Fibroblast of peridontal ligament (primary cell): ENCODE results near the gene GAS2L2.

Experiments
- DNase-seq: peaks from one replicate; pipeline ENCODE4 v3.0.0-alpha.2; 2010; ENCODE audit errors: extremely low read depth

Gene GAS2L2

DNA sequence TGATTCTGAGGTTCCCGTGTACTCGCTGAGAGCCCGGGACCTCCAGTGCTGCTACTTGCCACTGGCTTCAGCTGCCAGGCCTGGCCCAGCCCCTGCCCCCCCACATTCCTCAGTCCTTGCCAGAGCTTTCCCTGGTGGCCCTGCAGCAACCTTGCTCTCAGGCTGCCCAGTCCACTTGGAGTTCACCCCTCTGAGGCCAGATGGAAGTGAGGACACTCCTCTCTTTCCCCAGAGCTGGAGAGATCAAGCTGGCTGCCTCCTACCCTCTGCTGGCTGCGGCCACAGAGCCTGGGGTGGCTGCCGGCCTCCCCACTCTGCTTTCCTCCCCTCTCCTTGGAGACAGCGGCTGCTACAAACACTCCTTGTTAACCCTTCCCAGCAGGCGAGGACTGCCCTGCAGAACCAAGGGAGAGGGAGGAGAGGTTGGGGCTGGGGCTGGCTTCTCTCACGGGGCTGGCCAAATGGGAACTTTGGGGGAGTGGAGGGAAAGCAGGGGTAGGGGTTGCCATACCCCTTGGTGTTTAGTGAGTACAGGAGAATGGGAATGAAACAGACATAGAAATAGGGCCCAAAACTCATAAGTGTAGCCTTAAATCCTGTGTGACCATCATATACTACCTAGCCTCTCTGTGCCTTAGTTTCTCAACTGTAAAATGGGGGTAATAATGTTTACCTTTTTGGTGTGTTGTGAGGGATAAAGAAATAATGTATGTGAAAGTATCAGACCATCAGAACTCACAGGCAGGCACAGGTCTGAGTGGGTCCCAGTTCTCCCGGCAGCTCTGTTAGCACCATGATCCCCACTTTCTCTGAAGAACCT, at the start of gene GAS2L2:
GAS2L2 (minus strand) TSS at position 295 of the 820 bp plus-strand sequence. CDS start 389 bp downstream, outside the sequence.
- DNase-seq = no peak

DNA sequence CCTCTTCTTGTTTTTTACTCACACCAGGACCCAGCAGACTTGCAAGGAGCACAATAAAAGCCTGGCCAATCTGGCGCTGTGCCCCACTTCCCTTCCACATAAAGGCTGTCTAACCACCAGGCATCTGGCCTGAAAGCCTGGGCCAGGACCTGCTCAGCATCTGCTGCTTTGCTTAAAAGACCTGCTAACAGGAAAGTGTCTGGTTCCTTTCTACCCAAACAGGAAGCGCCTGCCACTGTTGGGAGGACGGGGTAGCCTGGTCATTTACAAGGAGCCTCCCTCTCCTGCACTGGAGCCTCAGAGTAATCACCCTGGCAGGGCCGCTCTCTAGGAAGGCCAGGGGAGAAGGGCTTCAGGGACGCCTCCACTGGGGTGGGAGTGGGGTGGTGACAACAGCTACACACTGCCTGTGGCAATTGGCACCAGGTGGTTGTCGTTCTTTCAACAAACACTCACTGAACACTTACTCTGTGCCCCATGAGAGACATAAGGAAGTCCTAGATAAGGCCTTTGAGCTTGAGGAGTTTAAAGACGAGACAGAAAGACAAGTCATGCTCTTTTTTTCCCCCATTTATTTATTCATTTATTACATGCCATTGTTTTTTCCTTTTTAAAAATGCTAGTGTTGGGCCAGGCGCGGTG, 48.7 kb upstream of the GAS2L2 start:
- peak; percentile 55 for DNase-seq

DNA sequence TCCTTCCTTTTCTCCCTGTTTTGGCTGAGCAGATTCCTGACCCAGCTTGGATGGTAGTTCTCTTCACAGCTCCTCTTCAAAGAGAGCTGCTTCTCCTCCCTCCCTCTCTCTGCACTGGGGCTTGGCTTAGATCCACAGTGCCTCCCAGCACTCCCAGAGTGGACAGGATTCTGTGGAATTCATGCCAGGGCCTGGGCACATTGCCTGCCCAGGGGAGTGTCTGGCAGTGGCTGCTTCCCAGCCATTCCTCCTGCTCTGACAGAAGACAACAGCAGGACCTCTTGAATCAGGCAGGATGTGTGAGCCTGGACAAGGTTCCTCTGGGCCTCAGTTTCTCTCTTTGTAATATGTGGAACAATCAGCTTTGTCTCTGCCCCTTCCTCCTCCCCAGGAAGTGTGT, 46.9 kb upstream of the GAS2L2 start:
- DNase-seq = peak; percentile 71

DNA sequence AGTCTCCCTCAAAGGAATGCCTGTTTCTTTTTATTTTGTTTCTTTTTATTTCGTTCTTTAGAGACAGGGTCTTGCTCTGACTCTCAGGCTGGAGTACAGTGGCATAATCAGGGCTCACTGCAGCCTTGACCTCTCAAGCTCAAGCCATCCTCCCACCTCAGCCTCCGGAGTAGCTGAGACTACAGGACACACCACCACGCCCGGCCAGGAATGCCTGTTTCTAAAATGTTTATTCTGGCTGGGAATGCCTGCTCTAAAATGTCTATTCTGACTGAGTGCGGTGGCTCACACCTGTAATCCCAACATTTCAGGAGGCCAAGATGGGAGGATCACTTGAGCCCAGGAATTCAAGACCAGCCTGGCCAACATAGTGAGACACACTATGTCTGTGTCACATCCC, 44.9 kb upstream of the GAS2L2 start:
- no peak for DNase-seq

DNA sequence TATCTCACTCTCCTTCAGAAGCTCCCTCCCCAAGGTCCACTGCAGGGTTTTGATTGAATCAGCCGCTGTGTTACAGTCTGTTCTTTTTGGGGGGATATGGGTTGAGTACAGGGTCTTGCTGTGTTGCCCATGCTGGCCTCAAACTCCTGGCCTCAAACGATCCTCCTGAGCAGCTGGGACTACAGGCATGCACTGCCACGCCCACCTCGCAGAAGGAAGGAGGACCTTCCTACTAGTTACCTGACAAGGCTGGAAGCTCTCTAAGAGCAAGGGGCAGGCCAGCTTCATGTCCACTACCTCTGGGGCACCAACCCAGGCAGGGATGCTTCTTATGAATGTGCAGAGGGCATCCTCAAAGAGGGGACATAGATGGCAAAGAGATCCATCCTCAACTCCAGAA, 44.3 kb upstream of the GAS2L2 start:
- DNase-seq = no peak

DNA sequence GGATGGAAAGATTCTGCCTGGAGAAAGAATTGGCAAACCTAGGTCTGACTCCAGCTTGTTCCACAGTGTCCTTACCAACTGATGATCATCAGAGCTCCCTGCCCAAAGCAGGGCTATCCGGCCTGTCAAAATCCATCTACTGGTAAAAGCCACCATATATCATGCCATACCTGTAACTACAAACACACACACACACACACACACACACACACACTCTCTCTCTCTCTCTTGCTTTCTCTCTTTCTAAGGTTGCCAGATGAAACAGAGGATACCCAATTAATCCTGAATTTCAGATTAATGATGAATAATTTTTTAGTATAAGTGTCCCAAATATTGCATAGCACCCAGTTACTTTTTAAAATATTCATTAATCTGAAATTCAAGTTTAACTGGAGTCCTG, 43.9 kb upstream of the GAS2L2 start:
- no peak for DNase-seq

DNA sequence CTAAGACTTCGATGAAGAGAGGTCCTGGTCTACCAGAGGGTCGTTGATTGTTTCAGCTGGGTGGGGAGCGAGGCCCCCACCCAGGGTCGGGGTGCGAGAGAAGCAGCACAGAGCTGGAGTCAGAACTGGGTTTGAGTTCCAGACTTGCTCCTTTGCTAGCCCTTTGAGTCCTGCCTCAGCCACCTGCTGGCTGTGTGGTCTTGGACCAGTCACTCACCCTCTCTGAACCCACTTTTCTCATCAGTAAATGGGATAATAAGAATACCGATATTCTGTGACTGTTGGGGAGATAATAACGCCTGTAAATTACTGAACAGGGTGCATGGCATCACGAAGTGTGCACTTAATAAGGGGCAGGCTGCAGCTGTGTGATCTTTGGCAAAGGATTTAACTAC, 42.8 kb upstream of the GAS2L2 start:
- DNase-seq = no peak

DNA sequence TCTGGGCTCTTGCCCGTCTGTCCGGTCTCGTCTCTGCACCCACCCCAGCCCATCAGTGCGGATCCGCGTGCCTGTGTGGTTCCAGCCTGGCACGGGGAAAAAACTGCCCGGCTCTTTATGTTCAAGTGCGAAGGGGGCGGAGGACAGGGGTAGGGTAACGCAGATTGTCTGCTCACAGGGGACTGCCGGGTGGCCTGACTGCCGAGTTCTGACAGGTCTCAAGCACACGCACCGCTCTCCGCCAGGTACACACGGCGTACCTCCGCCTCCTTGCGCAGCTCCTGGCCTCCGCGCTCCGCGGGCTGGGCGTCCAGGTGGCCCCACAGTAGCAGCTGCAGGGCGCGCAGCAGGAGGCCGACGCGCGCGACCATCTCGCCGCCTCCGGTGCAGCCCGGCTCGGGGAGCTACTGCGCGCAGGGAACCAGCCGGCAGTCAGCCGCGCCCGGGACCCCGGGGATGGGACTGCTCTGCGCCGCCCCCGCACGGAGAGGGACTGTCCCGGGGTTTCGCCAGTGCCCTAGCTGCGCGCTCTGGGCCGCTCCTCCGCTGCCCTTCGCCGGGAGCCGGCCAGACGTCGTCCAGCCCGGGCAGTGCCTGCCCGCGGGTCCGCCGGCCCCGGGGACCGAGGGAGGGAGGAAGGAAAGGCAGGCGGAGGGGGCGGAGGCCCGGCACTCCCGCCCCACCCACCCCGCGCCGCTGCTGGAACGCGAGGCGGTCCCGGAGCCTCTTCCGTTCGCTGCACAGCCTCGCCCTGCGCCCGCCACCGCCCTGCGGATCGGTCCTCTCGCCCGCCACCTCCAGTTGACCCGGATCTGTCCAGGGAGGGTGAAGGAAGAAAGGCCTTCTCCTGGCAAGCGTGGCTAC, 42.2 kb upstream of the GAS2L2 start, which contains the start of gene MMP28:
MMP28 (minus strand) TSS at position 635 of the 864 bp plus-strand sequence; CDS start at position 371, 264 bp downstream.
- DNase-seq = no peak

DNA sequence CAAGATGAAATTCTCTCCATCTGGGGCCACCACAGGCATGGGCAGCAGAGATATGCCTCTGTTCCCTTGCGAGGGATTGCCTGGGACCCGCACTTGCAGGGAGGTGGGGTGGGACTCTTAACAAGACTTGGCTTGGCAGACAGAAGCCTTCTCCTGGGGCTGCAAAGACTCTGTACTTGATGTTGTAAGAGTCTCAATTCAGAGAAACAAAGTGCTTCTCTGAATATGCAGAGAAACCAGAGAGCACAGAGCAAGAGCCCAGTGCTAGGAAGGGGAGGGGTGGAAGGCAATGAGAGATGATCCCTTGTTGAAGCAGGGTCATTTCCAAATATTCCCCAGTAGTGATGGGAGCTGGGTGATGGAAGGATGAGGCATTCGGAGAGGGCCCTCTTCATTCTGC, 40.2 kb upstream of the GAS2L2 start:
- DNase-seq = no peak

DNA sequence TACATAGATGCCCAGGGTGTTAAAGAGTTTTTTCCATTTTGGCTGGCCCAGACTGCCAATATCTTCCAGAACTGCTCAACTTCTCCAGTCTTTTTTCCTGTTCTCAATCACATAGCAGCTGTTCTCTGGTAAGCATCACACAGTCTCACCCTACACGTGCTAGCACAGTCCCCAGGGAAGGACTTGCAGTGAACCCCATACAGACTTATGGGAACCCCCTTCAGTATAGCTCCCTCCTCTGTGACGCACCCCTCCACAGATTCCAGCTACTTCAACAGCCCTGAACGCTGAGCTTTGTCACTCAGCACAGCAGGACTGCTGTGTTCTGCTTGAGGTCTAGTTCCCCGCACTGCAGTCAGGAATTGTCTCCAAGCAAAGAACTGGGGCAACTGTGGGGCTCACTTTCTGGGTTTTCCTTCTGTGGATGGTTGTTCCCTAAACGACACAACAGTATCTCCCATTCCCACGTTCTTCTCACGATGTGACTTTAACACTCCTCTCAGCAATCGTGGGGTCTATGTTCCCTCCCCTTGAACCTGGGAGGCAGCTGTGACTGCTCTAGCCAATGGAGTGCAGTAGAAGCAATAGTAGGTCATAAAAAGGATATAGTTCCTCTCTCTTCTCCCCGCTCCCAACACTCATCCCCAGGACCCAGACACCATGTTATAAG, 38.8 kb upstream of the GAS2L2 start:
- no peak for DNase-seq

DNA sequence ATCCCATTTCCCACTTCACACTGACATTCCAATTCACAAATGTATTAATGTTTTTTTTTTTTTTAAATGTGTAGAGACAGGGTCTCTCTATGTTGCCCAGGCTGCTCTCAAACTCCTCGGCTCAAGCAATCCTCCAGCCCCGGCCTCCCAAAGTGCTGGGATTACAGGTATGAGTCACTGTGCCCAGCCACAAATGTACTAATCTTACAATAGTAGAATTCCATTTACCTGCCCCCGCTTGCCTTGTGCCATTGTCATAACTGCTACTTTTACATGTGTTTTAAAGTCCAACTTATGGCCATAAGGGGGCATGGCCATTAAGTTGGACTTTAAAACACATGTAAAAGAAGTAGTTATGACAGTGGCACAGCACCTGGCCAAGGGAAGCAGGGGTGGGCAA, 37.8 kb upstream of the GAS2L2 start:
- DNase-seq = no peak

DNA sequence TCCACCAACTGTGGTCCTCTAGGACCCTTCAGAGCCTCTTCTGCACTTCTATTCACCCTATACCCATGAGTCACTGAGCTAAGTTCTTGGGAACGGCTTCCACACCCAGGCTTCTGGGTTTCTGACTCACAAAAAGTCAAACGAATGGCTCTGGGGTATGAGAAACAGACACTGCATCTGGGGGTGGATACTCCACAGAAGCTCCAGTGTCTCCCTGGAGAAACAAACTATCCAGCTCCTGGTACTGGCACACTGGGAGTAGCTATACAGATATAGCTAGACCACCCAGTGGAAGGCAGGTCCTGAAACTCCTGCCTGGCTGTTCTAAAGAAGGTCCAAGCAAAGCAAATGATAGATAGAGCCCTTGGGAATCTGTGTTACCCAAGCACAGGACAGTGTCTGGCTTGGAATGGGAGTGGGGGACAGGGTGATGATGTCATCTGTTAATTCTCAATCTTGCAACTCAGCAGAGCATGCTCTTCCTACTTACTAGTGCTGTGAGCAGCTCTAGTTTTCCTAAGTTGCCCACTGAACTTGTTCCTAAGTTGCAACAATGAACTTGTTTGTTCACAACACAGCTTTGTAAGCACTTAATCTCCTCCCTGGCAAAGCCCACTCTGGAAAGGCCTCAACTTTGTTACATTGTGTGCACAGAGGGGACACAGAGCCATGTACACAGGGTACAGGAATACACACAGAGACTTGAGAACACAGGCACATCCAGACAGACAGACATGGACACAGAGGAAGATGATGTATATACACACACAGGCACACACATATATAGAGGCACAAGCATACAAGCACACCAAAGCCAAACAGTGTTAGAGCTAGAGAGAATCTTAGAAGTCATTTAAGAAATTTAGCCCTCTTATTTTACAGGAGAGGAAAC, 35.7 kb upstream of the GAS2L2 start:
- peak; percentile 86 for DNase-seq

DNA sequence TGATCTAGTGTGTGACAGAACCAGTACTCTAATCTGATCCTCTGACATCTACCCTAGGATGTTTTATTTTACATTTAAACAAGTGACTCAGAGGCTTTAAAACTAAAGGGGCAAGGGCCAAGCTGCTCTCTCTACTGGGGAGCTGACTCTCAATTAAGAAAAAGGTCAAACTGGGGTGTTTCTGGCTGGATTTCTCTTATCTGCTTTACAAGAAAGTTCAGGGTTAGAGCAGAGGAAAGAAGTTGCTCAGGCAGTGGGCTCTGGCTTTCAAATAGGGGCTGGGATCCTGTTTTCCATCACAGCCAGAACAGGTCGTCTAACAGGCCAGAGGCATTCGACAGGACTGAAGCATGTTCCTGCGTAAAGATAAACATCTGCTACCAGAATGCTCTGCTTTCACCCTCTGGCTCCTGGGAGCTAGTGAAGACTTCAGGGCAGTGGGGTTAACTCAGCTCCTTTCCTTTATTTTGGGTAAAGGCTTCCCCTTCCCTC, 33.9 kb upstream of the GAS2L2 start:
- DNase-seq = peak; percentile 37

DNA sequence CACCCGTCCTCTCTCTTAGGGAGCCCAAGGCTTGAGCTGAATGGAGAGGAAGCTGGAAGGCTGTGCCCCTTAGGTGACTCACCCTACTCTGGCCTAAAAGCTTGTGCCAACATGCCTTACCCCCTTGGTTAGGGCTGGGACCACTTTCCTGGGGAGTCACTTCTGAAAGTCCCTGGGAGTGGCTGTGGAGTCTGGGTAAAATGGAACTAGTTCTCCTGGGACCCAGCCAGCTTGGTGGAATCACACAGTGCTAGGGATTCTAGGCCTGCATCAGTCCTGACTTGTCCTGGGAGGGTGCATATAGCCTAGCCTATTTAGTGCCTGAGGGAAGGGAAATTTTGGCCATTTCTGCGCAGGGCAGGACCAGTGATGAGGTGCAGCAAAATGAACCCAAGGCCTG, 31.9 kb upstream of the GAS2L2 start:
- no peak for DNase-seq

DNA sequence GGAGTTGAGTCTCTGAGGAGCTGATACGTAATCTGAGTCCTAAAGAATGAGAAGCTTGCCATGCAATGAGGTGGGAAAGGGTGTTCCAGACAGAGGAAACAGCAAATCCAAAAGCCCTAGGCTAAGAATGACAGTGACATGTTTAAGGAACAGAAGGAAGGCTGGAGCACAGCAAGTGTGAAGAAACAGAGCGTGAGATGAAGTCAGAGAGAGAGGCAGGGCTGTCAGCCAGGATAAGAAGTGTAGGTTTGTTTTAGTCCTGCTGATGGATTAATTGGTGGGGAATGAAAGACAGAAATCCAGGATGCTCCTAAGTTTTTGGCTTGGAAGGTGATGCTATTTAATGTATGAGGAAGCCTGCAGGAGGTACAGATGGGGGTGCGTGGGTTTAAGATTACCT, 27.9 kb upstream of the GAS2L2 start:
- DNase-seq = peak; percentile 25

DNA sequence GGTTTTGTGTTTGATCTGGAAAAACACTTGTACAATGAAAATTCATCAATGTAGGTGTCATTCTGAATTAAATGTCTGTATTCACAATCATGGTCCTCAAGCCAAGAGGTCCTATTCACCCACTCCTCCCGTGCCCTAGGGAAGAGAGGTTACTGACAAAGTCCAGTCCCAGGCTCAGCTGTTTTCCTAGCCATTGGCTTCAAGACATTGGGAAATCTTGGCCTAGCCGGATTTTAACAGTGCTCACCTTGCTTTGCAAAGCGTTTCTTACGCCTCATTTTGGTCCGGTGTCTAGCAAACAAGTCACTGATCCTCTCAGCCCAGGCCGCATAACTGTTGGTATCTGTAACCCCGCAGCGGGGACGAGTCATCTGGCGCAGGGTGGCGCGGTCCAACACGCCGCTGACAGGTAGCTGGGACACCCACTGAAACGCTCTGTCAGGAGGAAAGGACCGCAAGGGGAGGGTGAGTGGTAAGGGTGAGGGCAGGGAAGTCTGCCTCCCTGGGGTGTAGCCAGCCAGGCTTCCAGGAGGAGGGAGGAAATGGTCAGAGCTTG, 25.7 kb upstream of the GAS2L2 start:
- no peak for DNase-seq

DNA sequence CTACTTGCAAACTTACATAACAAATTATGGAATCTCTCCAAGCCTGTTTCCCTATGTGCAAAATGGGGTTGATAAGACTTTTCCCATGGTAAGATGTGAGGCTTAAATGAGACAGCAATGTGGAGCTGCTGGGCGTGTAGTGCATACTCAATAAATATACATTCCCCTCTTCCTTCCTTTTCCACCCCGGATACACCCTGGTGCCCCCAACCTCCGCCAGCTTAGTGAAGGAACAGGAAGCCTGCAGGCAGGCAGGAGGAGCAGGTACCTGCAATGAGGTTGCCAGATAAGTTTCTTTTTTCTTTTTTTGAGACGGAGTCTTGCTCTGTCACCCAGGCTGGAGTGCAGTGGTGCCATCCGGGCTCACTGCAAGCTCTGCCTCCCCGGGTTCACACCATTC, 22.5 kb upstream of the GAS2L2 start:
- no peak for DNase-seq

DNA sequence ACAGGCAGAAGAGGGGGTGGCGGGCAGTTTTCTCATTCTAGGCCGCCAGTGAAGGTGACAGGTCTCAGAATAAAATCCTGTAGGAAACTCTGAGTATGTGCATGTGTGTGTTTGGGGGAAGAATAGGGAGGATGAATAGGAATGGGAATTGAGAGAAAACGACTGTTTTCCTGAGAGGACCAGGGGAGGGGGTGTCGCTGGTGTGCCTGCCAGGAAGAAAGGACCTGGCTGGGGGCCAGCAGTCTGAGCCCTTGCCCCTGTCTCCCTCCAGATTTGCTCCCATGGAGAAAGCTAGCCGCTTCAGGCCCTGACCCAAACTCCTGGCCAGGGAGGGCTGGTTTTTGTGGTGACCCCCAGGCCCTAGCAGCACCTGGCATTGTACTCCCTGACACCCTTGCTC, 22.0 kb upstream of the GAS2L2 start:
- DNase-seq = no peak

DNA sequence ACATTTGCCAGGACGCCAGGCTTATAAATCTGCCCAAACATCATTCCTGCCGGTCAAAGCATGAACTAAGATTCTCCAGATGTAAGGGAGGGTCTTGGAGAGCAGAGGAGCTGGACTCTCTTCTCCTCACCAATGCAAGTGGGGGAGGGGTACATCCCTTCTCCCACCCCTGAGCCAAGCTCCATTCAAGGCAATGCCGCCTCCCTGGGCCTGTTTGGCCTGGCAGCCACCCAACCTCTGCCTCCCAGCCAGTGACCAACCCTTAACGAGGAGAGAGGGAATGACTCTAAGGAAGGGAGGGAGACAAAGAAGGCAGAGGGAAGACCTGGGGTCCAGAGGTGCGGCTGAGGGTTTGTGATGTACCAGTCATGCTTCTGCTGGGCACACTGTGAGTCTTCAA, 21.5 kb upstream of the GAS2L2 start:
- peak; percentile 52 for DNase-seq
